IMR-90 (cell line): ENCODE data around the gene DOK1. TPM values are rescaled to one million over a fixed set of nuclear protein-coding genes. Genes with fewer than 3 reads are reported as not detected.

Source experiments
- ATAC-seq: fragments of 200-7000 bp; cut with Tn5 transposase; 2 replicates; pipeline ENCODE4 v1.9.1; 2020; ENCODE audit warnings: low read depth, mild to moderate bottlenecking, moderate library complexity
- BruUV-seq: library from RNA; stranded (reverse); fragments of 400-500 nt; replicated peaks from 2 replicates; lab custom pipeline; 2021; lab: Mats Ljungman, UMichigan
- CTCF ChIA-PET: fragments of 300-600 bp; formaldehyde crosslinking; extraction: SDS; loops from one replicate; lab custom pipeline; 2021; ENCODE audit warnings: antibody characterized with exemption; lab: Yijun Ruan, JAX
- POLR2A ChIA-PET: fragments of 300-600 bp; sonication (Branson Sonifier 250); formaldehyde crosslinking; loops from one replicate; lab custom pipeline; 2022; ENCODE audit warnings: antibody characterized with exemption; ENCODE audit not compliant: unreplicated experiment; lab: Charles Lee
- DNase-seq: peaks from one replicate; pipeline ENCODE4 v3.0.0; 2013
- H2AFZ ChIP-seq: replicated peaks from 2 replicates; pipeline ENCODE3; 2013; ENCODE audit warnings: low read length, mild to moderate bottlenecking; ENCODE audit not compliant: poor library complexity
- H2AK5ac ChIP-seq: 2 replicates; pipeline ENCODE4 v1.6.1; 2013; ENCODE audit warnings: low read depth, low read length, inconsistent platforms
- H2AK9ac ChIP-seq: replicated peaks from 2 replicates; pipeline ENCODE3; 2013; ENCODE audit warnings: mild to moderate bottlenecking, low read depth, low read length, moderate library complexity; ENCODE audit not compliant: poor library complexity
- H2BK120ac ChIP-seq: 2 replicates; pipeline ENCODE4 v1.6.1; 2013; ENCODE audit warnings: low read depth, low read length, inconsistent platforms
- H2BK15ac ChIP-seq: 3 replicates; pipeline ENCODE4 v1.6.1; 2013; ENCODE audit warnings: low read depth, low read length, inconsistent platforms
- H2BK20ac ChIP-seq: 2 replicates; pipeline ENCODE4 v1.6.1; 2013; ENCODE audit warnings: low read depth, mild to moderate bottlenecking, inconsistent platforms, low read length, moderate library complexity
- H2BK5ac ChIP-seq: 2 replicates; pipeline ENCODE4 v1.6.1; 2013; ENCODE audit warnings: mild to moderate bottlenecking, low read depth, low read length, inconsistent platforms; ENCODE audit not compliant: poor library complexity, severe bottlenecking
- H3K14ac ChIP-seq: replicated peaks from 2 replicates; pipeline ENCODE4 v1.6.1; 2013; ENCODE audit warnings: low read depth, low read length, inconsistent platforms
- H3K18ac ChIP-seq: 2 replicates; pipeline ENCODE4 v1.6.1; 2013; ENCODE audit warnings: low read depth, low read length, control low read depth
- H3K23ac ChIP-seq: 2 replicates; pipeline ENCODE4 v1.6.1; 2013; ENCODE audit warnings: low read depth, low read length, inconsistent platforms
- H3K27ac ChIP-seq: 2 replicates; pipeline ENCODE4 v1.5.1; 2013; ENCODE audit warnings: mild to moderate bottlenecking, control low read depth, low read length; ENCODE audit not compliant: insufficient read depth
- H3K27me3 ChIP-seq: 2 replicates; pipeline ENCODE4 v1.6.1; 2013; ENCODE audit warnings: low read length; ENCODE audit not compliant: control insufficient read depth, insufficient read depth
- H3K36me3 ChIP-seq: 2 replicates; pipeline ENCODE4 v1.6.1; 2013; ENCODE audit warnings: low read length, mixed read lengths; ENCODE audit not compliant: control insufficient read depth, insufficient read depth
- H3K4ac ChIP-seq: 2 replicates; pipeline ENCODE4 v1.6.1; 2013; ENCODE audit warnings: low read depth, low read length, inconsistent platforms
- H3K4me1 ChIP-seq: 2 replicates; pipeline ENCODE4 v1.6.1; 2013; ENCODE audit warnings: low read length, mixed read lengths; ENCODE audit not compliant: control insufficient read depth, insufficient read depth
- H3K4me2 ChIP-seq: 2 replicates; pipeline ENCODE4 v1.6.1; 2013; ENCODE audit warnings: low read depth, mild to moderate bottlenecking, control low read depth, low read length, moderate library complexity
- H3K4me3 ChIP-seq: 2 replicates; pipeline ENCODE4 v1.5.1; 2013; ENCODE audit warnings: low read depth, mild to moderate bottlenecking, control low read depth, low read length, moderate library complexity; ENCODE audit not compliant: insufficient read depth
- H3K56ac ChIP-seq: 2 replicates; pipeline ENCODE4 v1.6.1; 2013; ENCODE audit warnings: low read length, inconsistent platforms; ENCODE audit not compliant: insufficient read depth; ENCODE audit errors: extremely low read depth
- H3K79me1 ChIP-seq, 2 experiments: 2 replicates each; pipeline ENCODE4 v1.6.1; 2013; ENCODE audit warnings: low read length in 2 of 2, inconsistent platforms in 1 of 2, low read depth in 1 of 2
- H3K9ac ChIP-seq: 2 replicates; pipeline ENCODE4 v1.6.1; 2013; ENCODE audit warnings: low read depth, low read length, control low read depth
- H3K9me1 ChIP-seq: 2 replicates; pipeline ENCODE4 v1.6.1; 2013; ENCODE audit warnings: low read length, inconsistent platforms; ENCODE audit not compliant: insufficient read depth
- H3K9me3 ChIP-seq: 2 replicates; pipeline ENCODE4 v1.6.1; 2013; ENCODE audit warnings: low read length; ENCODE audit not compliant: control insufficient read depth, insufficient read depth
- H4K20me1 ChIP-seq: 2 replicates; pipeline ENCODE4 v1.6.1; 2013; ENCODE audit warnings: low read length, inconsistent platforms; ENCODE audit not compliant: insufficient read depth
- H4K5ac ChIP-seq: 2 replicates; pipeline ENCODE4 v1.6.1; 2013; ENCODE audit warnings: mild to moderate bottlenecking, low read depth, low read length, control low read depth
- H4K8ac ChIP-seq, 2 experiments: 2 replicates each; pipeline ENCODE4 v1.6.1; 2013; ENCODE audit warnings: low read depth in 2 of 2, low read length in 2 of 2, control low read depth in 1 of 2, inconsistent platforms in 1 of 2
- H4K91ac ChIP-seq: 2 replicates; pipeline ENCODE4 v1.6.1; 2013; ENCODE audit warnings: low read depth, low read length, inconsistent platforms; ENCODE audit not compliant: insufficient read depth
- BHLHE40 ChIP-seq: fragments of 150-350 bp; IDR thresholded peaks from 2 replicates; pipeline ENCODE4 v1.6.1; 2016; ENCODE audit warnings: mild to moderate bottlenecking, low read depth, low read length
- CHD1 ChIP-seq: IDR thresholded peaks from 2 replicates; pipeline ENCODE4 v1.6.1; 2012; ENCODE audit warnings: low read depth, low read length, improper control_type of control experiment
- CTCF ChIP-seq: conservative IDR thresholded peaks from 2 replicates; pipeline ENCODE4 v1.5.1; 2012; ENCODE audit warnings: mild to moderate bottlenecking, low read depth, low read length, improper control_type of control experiment
- ELK1 ChIP-seq: fragments of 150-350 bp; IDR thresholded peaks from 2 replicates; pipeline ENCODE4 v1.6.1; 2016; ENCODE audit warnings: low read depth, mild to moderate bottlenecking, low read length, moderate library complexity, borderline replicate concordance
- MAFK ChIP-seq: IDR thresholded peaks from 2 replicates; pipeline ENCODE4 v1.6.1; 2012; ENCODE audit warnings: low read depth, low read length, improper control_type of control experiment
- MAZ ChIP-seq: IDR thresholded peaks from 2 replicates; pipeline ENCODE4 v1.6.1; 2012; ENCODE audit warnings: low read depth, mild to moderate bottlenecking, low read length, improper control_type of control experiment, moderate library complexity, borderline replicate concordance
- MXI1 ChIP-seq: IDR thresholded peaks from 2 replicates; pipeline ENCODE4 v1.6.1; 2012; ENCODE audit warnings: low read depth, mild to moderate bottlenecking, low read length, moderate library complexity, borderline replicate concordance
- NFE2L2 ChIP-seq: fragments of 150-350 bp; IDR thresholded peaks from 2 replicates; pipeline ENCODE4 v1.6.1; 2016; ENCODE audit warnings: low read depth, mild to moderate bottlenecking, low read length
- RCOR1 ChIP-seq: IDR thresholded peaks from 2 replicates; pipeline ENCODE4 v1.6.1; 2012; ENCODE audit warnings: mild to moderate bottlenecking, low read length, improper control_type of control experiment; ENCODE audit not compliant: insufficient replicate concordance
- RFX5 ChIP-seq: IDR thresholded peaks from 2 replicates; pipeline ENCODE4 v1.8.0; 2012; ENCODE audit warnings: low read depth, mild to moderate bottlenecking, low read length, moderate library complexity
- WGBS, 2 experiments: methylation state at CpG; one replicate each; pipeline versions ENCODE4 v1.1.5 to v1.1.7; 2013; ENCODE audit warnings: missing lambda C conversion rate in 2 of 2; ENCODE audit not compliant: insufficient read length in 1 of 2; ENCODE audit errors: extremely low coverage in 2 of 2; 5-methylcytosine and 5-hydroxymethylcytosine counted together
- dilution Hi-C: fragments of 300-500 bp; cut with HindIII; formaldehyde crosslinking; loops from one replicate; pipeline ENCODE4 v1.14.3; 2018; ENCODE audit warnings: low sequenced_read_pairs; ENCODE audit not compliant: unreplicated experiment
- in situ Hi-C: fragments of 300-500 bp; cut with MboI; formaldehyde crosslinking; loops from 3 replicates; pipeline ENCODE4 v1.14.3; 2019; ENCODE audit warnings: low sequenced_read_pairs, inconsistent platforms, mixed read lengths
- intact Hi-C: fragments of 100-400 bp; cut with micrococcal nuclease; formaldehyde crosslinking; loops from 2 replicates; pipeline ENCODE4 v1.10.0; 2022
- polyA plus RNA-seq, 3 experiments: library from polyadenylated mRNA; depleted of rRNA; stranded (reverse); fragments of >200 nt; gene quantifications; 2 replicates each; pipeline ENCODE4 v1.2.3, GENCODE V29; 2012; ENCODE audit warnings: low replicate concordance in 1 of 3
- total RNA-seq: library from RNA; depleted of rRNA; stranded (reverse); fragments of >200 nt; gene quantifications from 2 replicates; pipeline ENCODE4 v1.2.3, GENCODE V29; 2012

Gene DOK1
- total and polyA plus RNA-seq, 2 of the 4 experiments (the other 2 are of a cell fraction) = 15.4 to 17.6 TPM

GRCh38 chr2:74599676-74600075, 45.2 kb downstream of the DOK1 start:
- intact Hi-C loops = loop anchor here (5.0 kb wide), 1 partner anchor 38 kb away; no protein-coding TSS in a partner anchor
- Histone ChIP-seq H3K79me1 (no peaks in the 10 kb centered on the region), H2BK5ac (no peak overlapping the region), H3K27ac (no peak overlapping the region), H3K4ac (no peak overlapping the region), H3K23ac (no peak overlapping the region), H4K5ac (no peak overlapping the region), H4K8ac (no peak overlapping the region), H3K9ac (no peak overlapping the region), H4K91ac (no peak overlapping the region), H3K4me2 (no peak overlapping the region), H2AK9ac (no peak overlapping the region), H3K14ac (no peak overlapping the region), H3K36me3 (no peaks in the 10 kb centered on the region), H2BK15ac (no peak overlapping the region), H3K9me3 (0 out of 2 replicates have a peak, but pooled peaks cover 2% of the 10 kb centered on the region), H3K56ac (no peak overlapping the region), H4K20me1 (no peaks in the 10 kb centered on the region), H3K4me1 (no peaks in the 10 kb centered on the region), H3K18ac (no peak overlapping the region), H3K27me3 (peaks cover 14% of the 10 kb centered on the region), H2AK5ac (no peak overlapping the region), H3K9me1 (no peaks in the 10 kb centered on the region), H2BK20ac (no peak overlapping the region), H2BK120ac (no peak overlapping the region), H3K4me3 (no peak overlapping the region), H2AFZ (no peak overlapping the region)
- WGBS, 2 experiments = no CpG with 5 or more reads among the region's 3 CpGs
- TF ChIP-seq CHD1 (no peak), ELK1 (no peak), BHLHE40 (no peak), MAFK (no peak), RCOR1 (no peak), MAZ (no peak), RFX5 (no peak), MXI1 (no peak), CTCF (no peak), NFE2L2 (no peak)
- POLR2A ChIA-PET = no interaction called here
- no peak for ATAC-seq
- no peak for DNase-seq
- in situ Hi-C loops = no loop called here
- dilution Hi-C loops = no loop called here
- CTCF ChIA-PET = interaction anchor here (0.6 kb wide), 2 partner anchors 75 to 579 kb away, joined by 3 to 7 read pairs; no protein-coding TSS in a partner anchor
- BruUV-seq = no TSS peak
